Mesothelial cell of epicardium (in vitro differentiated cells): ENCODE measurements around the gene RAB8A. TPM values are rescaled to one million over a fixed set of nuclear protein-coding genes. Genes with fewer than 3 reads are reported as not detected.
A peak's percentile ranks its signal among the peaks of the same experiment; 100 is the strongest.
"Not testable (repeated sequence)": the region's sequence is repeated elsewhere in the genome, so short reads cannot be mapped to it uniquely, and the experiment has no call there.

ENCODE experiments used
- DNase-seq, 2 experiments: peaks; one replicate each; pipeline ENCODE4 v3.0.0; 2021; ENCODE audit warnings: low spot score in 2 of 2; ENCODE audit not compliant: unreplicated experiment in 2 of 2
- H3K27ac Mint-ChIP-seq: 2 replicates; pipeline ENCODE4 v1.8.0; 2021; ENCODE audit warnings: mixed read lengths
- H3K27me3 Mint-ChIP-seq: 2 replicates; pipeline ENCODE4 v1.8.0; 2021; ENCODE audit warnings: low read depth, mixed read lengths
- H3K36me3 Mint-ChIP-seq: 2 replicates; pipeline ENCODE4 v1.8.0; 2021; ENCODE audit warnings: mixed read lengths
- H3K4me1 Mint-ChIP-seq: 2 replicates; pipeline ENCODE4 v1.8.0; 2021; ENCODE audit warnings: mixed read lengths
- H3K4me3 Mint-ChIP-seq: 2 replicates; pipeline ENCODE4 v1.8.0; 2021; ENCODE audit warnings: mild to moderate bottlenecking, moderate library complexity, mixed read lengths
- H3K9me3 Mint-ChIP-seq: 2 replicates; pipeline ENCODE4 v1.8.0; 2021; ENCODE audit warnings: mixed read lengths
- total RNA-seq: library from RNA; stranded (reverse); gene quantifications from 3 replicates; pipeline ENCODE4 v1.2.1, GENCODE V29; 2021
- TF ChIP-seq, protein P1 (sequence below): fragments of 200-600 bp; sonication (generic); IDR thresholded peaks from one replicate; pipeline ENCODE4 v1.5.0; 2021; ENCODE audit warnings: antibody characterized with exemption; ENCODE audit not compliant: unreplicated experiment

RAB8A gene
- total RNA-seq, 1 donor from 2014 or later: 69.4 TPM

DNA sequence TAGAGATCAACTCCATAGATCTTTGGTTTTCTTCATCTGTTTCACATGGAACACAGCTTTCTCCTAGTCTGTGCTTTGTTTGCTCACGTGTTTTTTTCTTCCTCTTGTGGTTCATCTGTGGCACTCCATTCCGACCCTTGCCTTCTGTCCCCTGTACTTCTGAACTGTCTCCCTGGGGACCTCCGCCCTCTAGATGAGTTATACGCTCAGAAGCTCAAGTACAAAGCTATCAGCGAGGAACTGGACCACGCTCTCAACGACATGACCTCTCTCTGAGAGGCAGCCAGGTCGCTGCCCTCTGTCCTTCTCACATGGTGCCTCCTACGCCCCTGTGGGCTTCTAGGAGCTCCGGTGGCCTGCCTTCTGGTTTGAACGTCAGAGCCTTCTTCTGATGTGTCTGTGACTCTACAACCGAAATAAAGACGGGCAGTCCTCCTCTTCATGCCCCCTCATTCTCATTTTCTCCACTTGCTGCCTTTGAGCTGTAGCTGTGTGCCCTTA lies 16.6 kb upstream of the RAB8A start:
- Mint-ChIP-seq H3K9me3 (no peaks in the 10 kb centered on the region), H3K27me3 (no peaks in the 10 kb centered on the region), H3K36me3 (peaks cover 63% of the 10 kb centered on the region), H3K4me3 (no peak overlapping the region), H3K4me1 (peaks cover 34% of the 10 kb centered on the region), H3K27ac (peak overlapping the region; percentile 85)
- no peak for DNase-seq
- TF ChIP-seq, protein P1, sequence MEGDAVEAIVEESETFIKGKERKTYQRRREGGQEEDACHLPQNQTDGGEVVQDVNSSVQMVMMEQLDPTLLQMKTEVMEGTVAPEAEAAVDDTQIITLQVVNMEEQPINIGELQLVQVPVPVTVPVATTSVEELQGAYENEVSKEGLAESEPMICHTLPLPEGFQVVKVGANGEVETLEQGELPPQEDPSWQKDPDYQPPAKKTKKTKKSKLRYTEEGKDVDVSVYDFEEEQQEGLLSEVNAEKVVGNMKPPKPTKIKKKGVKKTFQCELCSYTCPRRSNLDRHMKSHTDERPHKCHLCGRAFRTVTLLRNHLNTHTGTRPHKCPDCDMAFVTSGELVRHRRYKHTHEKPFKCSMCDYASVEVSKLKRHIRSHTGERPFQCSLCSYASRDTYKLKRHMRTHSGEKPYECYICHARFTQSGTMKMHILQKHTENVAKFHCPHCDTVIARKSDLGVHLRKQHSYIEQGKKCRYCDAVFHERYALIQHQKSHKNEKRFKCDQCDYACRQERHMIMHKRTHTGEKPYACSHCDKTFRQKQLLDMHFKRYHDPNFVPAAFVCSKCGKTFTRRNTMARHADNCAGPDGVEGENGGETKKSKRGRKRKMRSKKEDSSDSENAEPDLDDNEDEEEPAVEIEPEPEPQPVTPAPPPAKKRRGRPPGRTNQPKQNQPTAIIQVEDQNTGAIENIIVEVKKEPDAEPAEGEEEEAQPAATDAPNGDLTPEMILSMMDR: no peak

DNA sequence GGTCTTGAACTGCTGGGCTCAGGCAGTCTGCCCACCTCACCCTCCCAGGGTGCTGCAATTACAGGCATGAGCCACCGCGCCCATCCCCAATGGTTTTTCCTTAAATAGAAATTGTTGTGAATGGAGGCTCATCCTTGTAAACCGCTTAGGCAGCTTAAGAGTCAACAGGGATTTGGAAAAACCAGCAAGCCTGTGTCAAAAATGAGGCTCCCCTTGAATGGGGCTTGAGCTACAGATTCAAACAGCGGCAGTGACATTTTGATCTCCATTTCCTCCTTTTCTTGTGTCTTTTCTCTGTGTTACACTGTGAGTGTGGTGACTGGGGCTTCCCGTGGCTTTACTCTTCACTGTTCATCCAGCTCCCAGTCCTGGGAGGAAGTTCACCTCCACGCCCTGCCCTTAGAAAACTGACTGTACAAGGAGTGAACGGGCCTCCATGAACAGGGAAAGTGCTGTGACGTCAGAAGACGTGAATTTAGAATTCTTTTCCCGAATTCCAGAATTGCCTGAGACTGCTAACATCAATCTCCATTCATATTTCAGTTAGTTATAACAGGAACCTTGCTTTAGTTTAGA lies 15.3 kb upstream of the RAB8A start:
- Mint-ChIP-seq H3K27me3 (no peaks in the 10 kb centered on the region), H3K4me1 (peaks cover 35% of the 10 kb centered on the region), H3K36me3 (peaks cover 61% of the 10 kb centered on the region), H3K4me3 (no peak overlapping the region), H3K27ac (peak overlapping the region; percentile 95), H3K9me3 (no peaks in the 10 kb centered on the region)
- TF ChIP-seq, protein P1: no peak
- DNase-seq: no peak

DNA sequence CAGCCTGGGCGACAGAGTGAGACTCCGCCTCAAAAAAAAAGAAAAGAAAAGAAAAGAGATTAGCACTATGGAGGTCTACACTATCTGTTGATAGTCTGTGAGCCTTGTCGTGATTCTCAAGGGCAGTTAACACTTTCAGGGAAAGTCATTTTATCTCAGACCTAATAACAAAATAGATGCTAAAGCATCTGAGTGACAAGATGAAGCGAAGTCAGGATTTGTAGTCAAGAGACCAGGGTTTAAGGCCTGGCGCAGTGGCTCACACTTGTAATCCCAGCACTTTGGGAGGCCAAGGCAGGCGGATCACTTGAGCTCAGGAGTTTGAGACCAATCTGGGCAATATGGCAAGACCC lies 13.3 kb upstream of the RAB8A start:
- peaks cover 54% of the 10 kb centered on the region for H3K36me3 Mint-ChIP-seq

DNA sequence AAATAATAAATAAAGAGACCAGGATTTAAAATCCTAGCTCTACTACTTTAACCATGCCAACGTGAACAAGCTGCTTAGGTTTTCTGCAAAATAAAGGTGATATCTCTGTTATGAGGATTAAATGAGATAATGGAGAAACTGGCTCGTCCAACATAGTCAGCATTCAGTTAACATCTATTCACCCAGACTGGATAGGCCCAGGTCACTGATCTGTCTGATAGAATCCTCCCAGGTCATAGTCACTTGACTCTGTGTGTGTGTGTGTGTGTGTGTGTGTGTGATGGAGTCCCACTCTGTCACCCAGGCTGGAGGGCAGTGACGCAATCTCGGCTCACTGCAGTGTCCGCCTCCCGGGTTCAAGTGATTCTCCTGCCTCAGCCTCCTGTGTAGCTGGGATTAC lies 12.9 kb upstream of the RAB8A start:
- Mint-ChIP-seq H3K27me3 (no peaks in the 10 kb centered on the region), H3K27ac (peak overlapping the region; percentile 71), H3K4me1 (peaks cover 31% of the 10 kb centered on the region), H3K36me3 (peaks cover 54% of the 10 kb centered on the region), H3K9me3 (no peaks in the 10 kb centered on the region), H3K4me3 (no peak overlapping the region)
- TF ChIP-seq, protein P1: no peak
- no peak for DNase-seq

More for the DNA sequence above, 13.3 kb upstream of the RAB8A start:
- Mint-ChIP-seq H3K4me3 (no peak overlapping the region), H3K9me3 (no peaks in the 10 kb centered on the region), H3K4me1 (peaks cover 35% of the 10 kb centered on the region), H3K27me3 (no peaks in the 10 kb centered on the region), H3K27ac (peak overlapping the region; percentile 83)
- TF ChIP-seq, protein P1: no peak
- no peak for DNase-seq

- peaks cover 53% of the 10 kb centered on the region for H3K36me3 Mint-ChIP-seq
- not testable (repeated sequence) for DNase-seq, H3K27me3 Mint-ChIP-seq, H3K9me3 Mint-ChIP-seq, H3K4me3 Mint-ChIP-seq
- H3K4me1 Mint-ChIP-seq: peaks cover 30% of the 10 kb centered on the region
- peak overlapping the region; percentile 88 for H3K27ac Mint-ChIP-seq
Measured at GRCh38 chr19:16099314-16099965, 12.2 kb upstream of the RAB8A start.

GRCh38 chr19:16100524-16100923 lies 11.2 kb upstream of the RAB8A start:
- H3K27me3 Mint-ChIP-seq: no peaks in the 10 kb centered on the region
- no peak overlapping the region for H3K27ac Mint-ChIP-seq
- peaks cover 46% of the 10 kb centered on the region for H3K36me3 Mint-ChIP-seq
- no peak overlapping the region for H3K4me3 Mint-ChIP-seq
- H3K9me3 Mint-ChIP-seq: no peaks in the 10 kb centered on the region
- H3K4me1 Mint-ChIP-seq: peaks cover 20% of the 10 kb centered on the region
- no peak for DNase-seq
- TF ChIP-seq, protein P1: no peak
